DOHH2 (cell line): ENCODE results near the gene PPL.
"Not testable (repeated sequence)": the region's sequence is repeated elsewhere in the genome, so short reads cannot be mapped to it uniquely, and the experiment has no call there.

ENCODE experiments used
- H3F3A ChIP-seq: fragments of 200-600 bp; sonication (generic), shearing (Covaris generic); 2 replicates; pipeline ENCODE4 v1.6.0; 2016; ENCODE audit warnings: antibody characterized with exemption, mild to moderate bottlenecking; ENCODE audit not compliant: control insufficient read depth, insufficient read depth
- H3K27ac ChIP-seq: fragments of 200-600 bp; sonication (generic); 2 replicates; pipeline ENCODE4 v1.5.1; 2014; ENCODE audit warnings: low read depth, mild to moderate bottlenecking, low read length, moderate library complexity
- H3K27me3 ChIP-seq: fragments of 200-600 bp; sonication (generic); 2 replicates; pipeline ENCODE4 v1.6.1; 2014; ENCODE audit warnings: mild to moderate bottlenecking, low read length, mixed read lengths; ENCODE audit not compliant: control insufficient read depth
- H3K36me3 ChIP-seq: fragments of 200-600 bp; sonication (generic); 2 replicates; pipeline ENCODE4 v1.6.1; 2014; ENCODE audit warnings: mild to moderate bottlenecking, low read length, moderate library complexity, mixed read lengths; ENCODE audit not compliant: control insufficient read depth
- H3K4me1 ChIP-seq: fragments of 200-600 bp; sonication (generic); 2 replicates; pipeline ENCODE4 v1.6.1; 2014; ENCODE audit warnings: mild to moderate bottlenecking, low read length, mixed read lengths; ENCODE audit not compliant: control insufficient read depth
- H3K4me2 ChIP-seq: fragments of 200-600 bp; sonication (generic); 2 replicates; pipeline ENCODE4 v1.6.0; 2014; ENCODE audit warnings: mild to moderate bottlenecking, low read length, moderate library complexity
- H3K4me3 ChIP-seq: fragments of 200-600 bp; sonication (generic); 2 replicates; pipeline ENCODE4 v1.5.1; 2014; ENCODE audit warnings: mild to moderate bottlenecking, low read length, mixed read lengths
- H3K79me2 ChIP-seq: fragments of 200-600 bp; sonication (generic); 2 replicates; pipeline ENCODE4 v1.6.1; 2014; ENCODE audit warnings: mild to moderate bottlenecking, low read length, mixed read lengths; ENCODE audit not compliant: control insufficient read depth
- H3K9me2 ChIP-seq: fragments of 200-600 bp; sonication (generic); replicated peaks from 2 replicates; pipeline ENCODE4 v1.6.1; 2014; ENCODE audit warnings: mild to moderate bottlenecking, low read length, mixed read lengths; ENCODE audit not compliant: control insufficient read depth
- H3K9me3 ChIP-seq: fragments of 200-600 bp; sonication (generic); 2 replicates; pipeline ENCODE4 v1.6.1; 2014; ENCODE audit warnings: antibody characterized with exemption, low read length, mixed read lengths; ENCODE audit not compliant: control insufficient read depth, insufficient read depth
- H4K20me1 ChIP-seq: fragments of 200-600 bp; sonication (generic); 2 replicates; pipeline ENCODE4 v1.6.0; 2014; ENCODE audit warnings: low read depth, mild to moderate bottlenecking, antibody characterized with exemption, low read length, moderate library complexity; ENCODE audit not compliant: control insufficient read depth, insufficient read depth
- EZH2phosphoT487 ChIP-seq: fragments of 200-600 bp; sonication (generic); IDR thresholded peaks from 2 replicates; pipeline ENCODE4 v1.6.1; 2017; ENCODE audit warnings: borderline replicate concordance, mild to moderate bottlenecking, antibody characterized with exemption, low read length, moderate library complexity, mixed read lengths
- TF ChIP-seq, protein P1 (sequence below): fragments of 200-600 bp; sonication (generic); IDR thresholded peaks from one replicate; pipeline ENCODE4 v1.5.1; 2014; ENCODE audit warnings: antibody characterized with exemption, mild to moderate bottlenecking, low read depth, low read length; ENCODE audit not compliant: poor library complexity, severe bottlenecking

Gene PPL

DNA sequence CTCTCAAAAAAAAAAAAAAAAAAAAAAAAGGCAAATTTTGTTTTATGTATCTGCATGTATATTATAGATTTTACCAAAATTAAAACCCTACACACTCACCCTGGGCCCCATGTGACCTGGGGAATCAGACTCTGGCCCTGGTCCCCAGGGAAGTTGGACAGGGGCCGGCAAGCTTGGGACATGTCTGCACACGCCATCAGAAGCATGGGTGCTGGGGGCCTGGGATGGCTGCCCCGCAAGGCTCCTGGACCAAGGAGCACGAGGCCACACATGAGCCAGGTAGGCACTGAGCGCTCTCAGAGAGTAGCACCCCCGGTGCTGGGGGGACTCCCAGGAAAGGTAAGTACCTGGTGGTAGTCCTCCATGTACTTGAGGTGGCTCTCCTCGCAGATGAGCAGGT is 39.6 kb downstream of the PPL start:
- H3K36me3 ChIP-seq = no peaks in the 10 kb centered on the region
- H3K27me3 ChIP-seq = no peaks in the 10 kb centered on the region
- H3K4me1 ChIP-seq = no peaks in the 10 kb centered on the region
- TF ChIP-seq EZH2phosphoT487 = no peak
- TF ChIP-seq, protein P1, sequence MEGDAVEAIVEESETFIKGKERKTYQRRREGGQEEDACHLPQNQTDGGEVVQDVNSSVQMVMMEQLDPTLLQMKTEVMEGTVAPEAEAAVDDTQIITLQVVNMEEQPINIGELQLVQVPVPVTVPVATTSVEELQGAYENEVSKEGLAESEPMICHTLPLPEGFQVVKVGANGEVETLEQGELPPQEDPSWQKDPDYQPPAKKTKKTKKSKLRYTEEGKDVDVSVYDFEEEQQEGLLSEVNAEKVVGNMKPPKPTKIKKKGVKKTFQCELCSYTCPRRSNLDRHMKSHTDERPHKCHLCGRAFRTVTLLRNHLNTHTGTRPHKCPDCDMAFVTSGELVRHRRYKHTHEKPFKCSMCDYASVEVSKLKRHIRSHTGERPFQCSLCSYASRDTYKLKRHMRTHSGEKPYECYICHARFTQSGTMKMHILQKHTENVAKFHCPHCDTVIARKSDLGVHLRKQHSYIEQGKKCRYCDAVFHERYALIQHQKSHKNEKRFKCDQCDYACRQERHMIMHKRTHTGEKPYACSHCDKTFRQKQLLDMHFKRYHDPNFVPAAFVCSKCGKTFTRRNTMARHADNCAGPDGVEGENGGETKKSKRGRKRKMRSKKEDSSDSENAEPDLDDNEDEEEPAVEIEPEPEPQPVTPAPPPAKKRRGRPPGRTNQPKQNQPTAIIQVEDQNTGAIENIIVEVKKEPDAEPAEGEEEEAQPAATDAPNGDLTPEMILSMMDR = no peak
- no peaks in the 10 kb centered on the region for H3K9me3 ChIP-seq
- no peak overlapping the region for H3K27ac ChIP-seq
- no peaks in the 10 kb centered on the region for H4K20me1 ChIP-seq
- no peaks in the 10 kb centered on the region for H3K9me2 ChIP-seq
- no peak overlapping the region for H3K4me2 ChIP-seq
- no peaks in the 10 kb centered on the region for H3F3A ChIP-seq
- H3K79me2 ChIP-seq = no peaks in the 10 kb centered on the region
- no peak overlapping the region for H3K4me3 ChIP-seq

DNA sequence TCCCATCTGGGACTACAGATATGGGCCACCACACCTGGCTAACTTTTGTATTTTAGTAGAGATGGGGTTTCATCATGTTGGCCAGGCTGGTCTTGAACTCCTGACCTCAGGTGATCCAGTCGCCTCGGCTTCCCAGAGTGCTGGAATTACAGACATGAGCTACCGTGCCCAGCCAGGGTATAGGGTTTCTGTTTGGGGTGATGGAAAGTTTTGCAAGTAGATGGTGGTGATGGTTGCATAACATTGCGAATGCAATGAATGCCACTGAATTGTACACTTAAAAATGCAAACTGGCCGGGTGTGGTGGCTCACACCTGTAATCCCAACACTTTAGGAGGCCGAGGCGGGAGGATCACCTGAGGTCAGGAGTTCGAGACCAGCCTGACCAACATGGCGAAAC is 40.2 kb downstream of the PPL start:
- not testable (repeated sequence) for H3K4me2 ChIP-seq, H3K9me2 ChIP-seq, H3K36me3 ChIP-seq, H3F3A ChIP-seq, H3K4me1 ChIP-seq, H3K27me3 ChIP-seq, H3K4me3 ChIP-seq, H3K27ac ChIP-seq, H3K79me2 ChIP-seq, H4K20me1 ChIP-seq, H3K9me3 ChIP-seq

DNA sequence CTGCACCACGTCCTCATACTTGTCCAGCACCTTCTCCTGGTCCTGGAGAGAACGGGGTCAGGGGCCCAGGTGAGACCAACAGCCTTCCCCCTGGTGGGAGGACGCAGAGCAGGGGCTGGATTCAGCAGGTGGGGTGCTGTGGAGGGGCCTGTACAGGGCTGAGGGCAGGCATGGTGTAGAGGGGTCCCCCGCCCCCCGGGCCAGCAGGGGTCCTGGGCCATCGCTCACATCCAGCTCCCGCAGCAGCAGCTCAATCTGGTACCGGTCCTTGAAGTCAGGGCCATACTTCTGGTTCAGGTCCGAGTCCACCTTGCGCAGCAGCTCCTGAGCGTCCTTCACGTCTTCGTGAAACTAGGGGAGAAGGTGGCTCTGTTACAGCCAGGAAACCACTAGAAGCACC is 41.6 kb downstream of the PPL start:
- no peaks in the 10 kb centered on the region for H3K9me3 ChIP-seq
- no peaks in the 10 kb centered on the region for H3K27me3 ChIP-seq
- no peaks in the 10 kb centered on the region for H3K4me1 ChIP-seq
- no peak overlapping the region for H3K4me2 ChIP-seq
- no peaks in the 10 kb centered on the region for H3K36me3 ChIP-seq
- no peak overlapping the region for H3K4me3 ChIP-seq
- no peaks in the 10 kb centered on the region for H4K20me1 ChIP-seq
- H3K79me2 ChIP-seq = no peaks in the 10 kb centered on the region
- no peaks in the 10 kb centered on the region for H3K9me2 ChIP-seq
- no peak overlapping the region for H3K27ac ChIP-seq
- no peak for TF ChIP-seq EZH2phosphoT487
- TF ChIP-seq, protein P1 = no peak
- no peaks in the 10 kb centered on the region for H3F3A ChIP-seq

DNA sequence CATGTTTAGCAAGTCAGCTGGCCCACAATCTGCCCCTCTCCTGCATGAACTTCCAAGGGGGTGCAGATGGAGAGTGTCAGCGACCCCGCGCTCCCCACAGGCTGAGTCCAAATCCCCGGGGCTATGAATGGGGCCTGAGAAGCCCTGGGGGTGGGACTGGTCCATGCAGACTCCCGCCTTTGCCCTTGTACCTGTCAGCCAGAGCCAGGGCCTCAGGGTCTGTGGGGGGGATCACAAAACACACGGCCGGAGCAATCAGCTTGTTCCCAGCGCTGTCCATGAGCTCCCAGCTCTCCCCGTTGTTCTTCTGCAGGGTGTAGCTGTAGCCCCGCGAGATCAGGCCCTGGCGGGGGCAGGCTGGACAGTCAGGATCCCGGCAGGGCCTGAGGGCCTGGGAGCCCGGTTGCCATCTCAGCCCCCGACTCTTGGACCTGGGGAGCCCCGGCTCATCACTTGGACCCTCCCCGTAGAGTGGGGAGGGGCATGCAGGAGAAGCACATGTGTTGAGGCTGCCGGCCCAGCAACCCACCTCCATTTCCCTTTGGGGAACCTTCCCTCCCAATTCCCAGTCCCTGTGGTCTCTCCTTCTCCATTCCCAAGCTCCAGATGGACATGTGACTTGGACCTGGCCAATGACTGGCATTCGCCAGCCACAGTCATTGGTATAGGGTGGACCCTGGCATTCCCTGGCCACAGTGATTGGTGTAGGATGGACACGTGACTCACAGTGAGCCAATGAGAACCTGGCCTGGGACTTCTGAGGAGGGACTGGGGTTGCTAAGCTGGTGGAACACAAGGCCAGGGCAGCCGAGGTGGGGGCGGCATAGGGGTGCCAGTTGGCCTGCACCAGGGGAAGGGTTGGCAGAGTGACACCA is 42.4 kb downstream of the PPL start:
- Histone ChIP-seq H3K36me3 (no peaks in the 10 kb centered on the region), H3K27ac (no peak overlapping the region)

More for the DNA sequence above, 42.4 kb downstream of the PPL start:
- H3K4me1 ChIP-seq = no peaks in the 10 kb centered on the region
- H3K4me2 ChIP-seq = no peak overlapping the region
- no peak overlapping the region for H3K4me3 ChIP-seq
- H3K79me2 ChIP-seq = no peaks in the 10 kb centered on the region
- H3F3A ChIP-seq = no peaks in the 10 kb centered on the region
- H3K27me3 ChIP-seq = no peaks in the 10 kb centered on the region
- H4K20me1 ChIP-seq = no peaks in the 10 kb centered on the region
- H3K9me2 ChIP-seq = no peaks in the 10 kb centered on the region
- no peaks in the 10 kb centered on the region for H3K9me3 ChIP-seq
- no peak for TF ChIP-seq EZH2phosphoT487
- TF ChIP-seq, protein P1 = no peak
